SJSA1 (cell line): ENCODE results near the gene AGPAT2. TPM values are rescaled to one million over a fixed set of nuclear protein-coding genes. Genes with fewer than 3 reads are reported as not detected.

Source experiments
- DNase-seq, 2 experiments: peaks; one replicate each; pipeline ENCODE4 v3.0.0-alpha.2; 2015 to 2020; ENCODE audit warnings: low spot score in 2 of 2, low read depth in 1 of 2
- H3K27ac ChIP-seq: fragments of 250-450 bp; sonication (Bioruptor Pico); 2 replicates; pipeline ENCODE4 v1.5.1; 2020; ENCODE audit warnings: mild to moderate bottlenecking, moderate library complexity
- H3K27me3 ChIP-seq: fragments of 250-450 bp; sonication (Bioruptor Pico); replicated peaks from 2 replicates; pipeline ENCODE4 v1.5.1; 2020; ENCODE audit warnings: mild to moderate bottlenecking, moderate library complexity
- H3K36me3 ChIP-seq: fragments of 250-450 bp; sonication (Bioruptor Pico); 2 replicates; pipeline ENCODE4 v1.5.1; 2020; ENCODE audit warnings: mild to moderate bottlenecking
- H3K4me1 ChIP-seq: fragments of 250-450 bp; sonication (Bioruptor Pico); replicated peaks from 2 replicates; pipeline ENCODE4 v1.6.1; 2021; ENCODE audit warnings: mild to moderate bottlenecking
- H3K4me3 ChIP-seq: fragments of 250-450 bp; sonication (Bioruptor Pico); 2 replicates; pipeline ENCODE4 v1.5.1; 2020; ENCODE audit warnings: mild to moderate bottlenecking
- H3K9me3 ChIP-seq: fragments of 250-450 bp; sonication (Bioruptor Pico); replicated peaks from 2 replicates; pipeline ENCODE4 v1.5.1; 2020; ENCODE audit warnings: mild to moderate bottlenecking
- total RNA-seq: library from RNA; depleted of rRNA; stranded (reverse); fragments of >200 nt; shearing (Covaris generic); gene quantifications from 2 replicates; pipeline ENCODE4 v1.2.3, GENCODE V29; 2014

Gene AGPAT2
- total RNA-seq, 1 experiment from 2014 or later = 30.1 TPM

DNA sequence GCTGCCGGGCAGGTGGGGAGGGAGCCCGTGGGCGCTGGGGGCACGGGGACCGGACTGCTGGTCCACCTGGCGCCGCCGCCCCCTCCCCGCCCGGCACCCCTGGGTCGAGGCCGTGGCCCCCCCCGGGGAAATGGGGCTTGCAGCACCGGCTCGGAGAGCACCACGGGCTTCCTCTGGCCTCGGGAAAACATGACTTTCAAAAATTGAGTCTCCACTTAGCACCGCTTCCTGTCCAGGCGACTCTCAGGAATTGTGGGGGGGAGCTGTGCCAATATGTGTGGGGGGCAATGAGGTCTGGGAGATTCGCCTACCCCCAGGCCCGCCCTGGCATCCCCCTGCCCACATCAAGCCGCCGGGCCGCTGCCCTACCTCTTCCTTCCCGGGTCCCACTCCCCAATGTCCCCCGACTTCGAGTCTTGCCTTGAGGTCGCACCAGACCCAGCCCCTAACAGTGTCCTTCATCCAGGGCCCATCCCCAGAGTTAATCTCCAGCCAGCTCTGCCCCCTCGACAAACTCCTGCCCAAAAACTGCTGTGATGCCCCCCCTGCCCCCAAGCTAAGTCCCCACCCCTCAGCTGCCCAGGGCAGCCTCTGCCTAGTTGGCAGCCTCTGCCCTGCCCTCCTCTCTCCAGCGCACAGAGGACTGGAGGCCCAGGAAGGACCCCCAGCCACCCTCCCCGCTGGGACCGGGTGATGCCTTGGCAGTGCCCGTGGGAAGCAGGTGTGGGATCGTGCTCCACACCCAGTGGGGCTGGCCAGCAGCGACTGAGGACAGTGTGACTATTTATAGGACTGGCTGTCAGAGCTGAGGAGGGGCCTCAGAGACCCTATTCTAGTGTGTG is 20.7 kb downstream of the AGPAT2 start:
- Histone ChIP-seq H3K4me3 (no peak overlapping the region), H3K27me3 (peaks cover 72% of the 10 kb centered on the region), H3K36me3 (no peaks in the 10 kb centered on the region), H3K4me1 (peaks cover 7% of the 10 kb centered on the region), H3K27ac (no peak overlapping the region), H3K9me3 (no peaks in the 10 kb centered on the region)
- no peak for DNase-seq

DNA sequence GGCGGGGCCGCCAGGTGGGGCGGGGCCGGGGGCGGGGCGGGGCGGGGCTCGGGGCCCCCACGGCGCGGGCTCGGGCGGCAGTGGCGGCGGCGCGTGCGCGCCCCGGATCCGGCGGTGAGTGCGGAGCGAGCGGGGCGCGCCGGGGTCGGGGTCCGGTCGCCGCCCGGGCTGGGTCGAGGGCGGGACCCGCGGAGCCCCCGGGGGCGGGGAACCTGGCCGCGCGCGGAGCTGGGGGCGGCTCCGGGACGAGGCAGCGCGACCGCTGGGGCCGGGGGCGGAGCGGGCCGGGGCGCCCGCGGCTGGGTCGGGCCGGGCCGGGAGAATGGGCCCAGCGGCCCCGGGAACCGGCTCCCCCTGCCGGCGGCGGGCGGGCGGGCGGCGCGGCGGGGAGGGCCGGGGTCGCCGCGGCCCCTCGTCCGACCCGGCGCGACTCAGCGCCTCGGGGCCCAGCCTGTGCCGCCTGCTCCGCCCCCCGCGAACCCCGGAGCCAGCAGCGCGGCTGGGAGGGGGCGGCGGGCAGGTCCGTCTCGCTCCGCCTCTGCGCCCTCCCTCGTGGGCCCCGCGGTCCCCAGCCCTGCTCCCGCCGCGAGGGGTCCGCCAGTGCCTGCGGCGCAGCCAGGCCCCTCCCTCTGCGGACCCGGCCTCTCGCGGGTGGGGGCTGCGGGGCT is 21.4 kb downstream of the AGPAT2 start:
- Histone ChIP-seq H3K27me3 (peaks cover 72% of the 10 kb centered on the region), H3K9me3 (no peaks in the 10 kb centered on the region), H3K4me1 (peaks cover 7% of the 10 kb centered on the region), H3K4me3 (no peak overlapping the region), H3K36me3 (no peaks in the 10 kb centered on the region), H3K27ac (no peak overlapping the region)
- DNase-seq = no peak

DNA sequence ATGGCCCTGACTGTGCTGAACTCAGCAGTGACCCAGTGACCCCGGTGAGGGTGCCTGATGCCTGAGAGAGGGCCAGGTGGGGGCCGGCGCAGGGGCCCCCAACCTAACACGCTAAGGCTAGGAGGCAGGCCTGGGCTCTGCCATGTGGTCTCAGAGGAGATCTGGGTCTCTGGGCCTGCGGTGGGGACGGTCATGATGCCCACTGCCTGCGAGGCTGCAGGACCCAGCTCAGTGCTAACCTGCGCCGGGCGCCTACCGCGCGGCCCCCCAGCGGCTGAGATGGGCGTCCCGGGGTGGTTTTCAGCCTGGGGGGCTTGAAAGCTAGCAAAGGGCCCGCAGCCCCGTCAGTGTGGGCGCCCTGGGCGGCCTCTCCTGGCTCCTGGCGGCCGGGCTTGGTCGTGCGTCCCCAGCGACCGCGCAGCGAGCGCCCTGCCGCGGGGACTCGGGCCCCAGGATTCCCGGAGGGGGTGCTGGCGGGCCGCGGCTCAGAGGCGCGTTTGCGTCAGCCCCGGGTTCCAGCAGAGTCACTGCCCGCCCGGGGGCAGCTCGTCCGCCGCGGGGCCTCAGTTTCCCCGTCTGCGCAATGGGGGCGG is 22.1 kb downstream of the AGPAT2 start:
- Histone ChIP-seq H3K36me3 (no peaks in the 10 kb centered on the region), H3K27me3 (peaks cover 73% of the 10 kb centered on the region), H3K9me3 (no peaks in the 10 kb centered on the region), H3K4me1 (peaks cover 7% of the 10 kb centered on the region), H3K27ac (no peak overlapping the region), H3K4me3 (no peak overlapping the region)
- DNase-seq = no peak

DNA sequence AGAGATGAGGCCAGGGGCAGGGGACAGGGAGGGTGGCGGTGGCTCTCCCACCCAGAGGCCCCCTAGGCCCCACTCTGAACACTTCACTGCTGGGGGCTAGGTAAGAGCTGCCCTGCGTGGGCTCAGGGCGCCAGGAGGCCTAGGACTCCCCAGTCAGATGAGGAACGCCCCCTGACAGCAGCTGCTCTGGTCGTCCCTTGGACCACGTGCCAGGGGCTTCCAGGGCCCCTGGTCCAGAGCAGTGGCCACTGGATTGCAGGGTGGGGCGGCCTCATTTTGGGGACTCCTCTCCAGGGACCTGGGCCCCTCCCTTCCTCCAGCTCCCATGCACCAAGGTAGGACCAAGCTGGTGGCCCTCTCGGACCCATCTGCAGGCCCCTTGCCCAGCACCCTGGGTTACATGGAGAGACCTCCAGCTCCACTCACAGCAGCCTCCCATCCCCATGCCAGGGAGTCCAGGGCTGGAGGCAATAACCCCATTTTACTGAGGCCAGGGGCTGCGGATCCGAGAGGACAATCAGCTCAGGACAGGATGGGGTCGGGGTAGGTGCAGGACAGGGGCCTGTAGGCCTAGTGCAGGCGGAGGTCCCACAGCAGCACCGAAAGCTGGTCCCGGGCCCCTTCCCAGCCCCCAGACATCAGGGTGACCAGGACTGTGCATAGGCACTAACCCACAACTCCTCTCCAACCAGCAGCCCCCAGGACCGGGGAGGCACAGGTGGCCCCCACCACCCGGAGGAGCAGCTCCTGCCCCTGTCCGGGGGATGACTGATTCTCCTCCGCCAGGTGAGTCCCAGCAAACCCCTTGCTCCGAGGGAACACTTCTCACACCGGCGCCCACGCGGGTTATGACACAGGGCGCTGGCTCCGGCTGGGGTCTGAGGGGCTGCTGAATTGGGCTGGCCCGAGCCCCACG is 23.0 kb downstream of the AGPAT2 start:
- DNase-seq = no peak
- Histone ChIP-seq H3K4me1 (peaks cover 7% of the 10 kb centered on the region), H3K4me3 (no peak overlapping the region), H3K27me3 (peaks cover 69% of the 10 kb centered on the region), H3K27ac (no peak overlapping the region), H3K9me3 (no peaks in the 10 kb centered on the region), H3K36me3 (no peaks in the 10 kb centered on the region)

DNA sequence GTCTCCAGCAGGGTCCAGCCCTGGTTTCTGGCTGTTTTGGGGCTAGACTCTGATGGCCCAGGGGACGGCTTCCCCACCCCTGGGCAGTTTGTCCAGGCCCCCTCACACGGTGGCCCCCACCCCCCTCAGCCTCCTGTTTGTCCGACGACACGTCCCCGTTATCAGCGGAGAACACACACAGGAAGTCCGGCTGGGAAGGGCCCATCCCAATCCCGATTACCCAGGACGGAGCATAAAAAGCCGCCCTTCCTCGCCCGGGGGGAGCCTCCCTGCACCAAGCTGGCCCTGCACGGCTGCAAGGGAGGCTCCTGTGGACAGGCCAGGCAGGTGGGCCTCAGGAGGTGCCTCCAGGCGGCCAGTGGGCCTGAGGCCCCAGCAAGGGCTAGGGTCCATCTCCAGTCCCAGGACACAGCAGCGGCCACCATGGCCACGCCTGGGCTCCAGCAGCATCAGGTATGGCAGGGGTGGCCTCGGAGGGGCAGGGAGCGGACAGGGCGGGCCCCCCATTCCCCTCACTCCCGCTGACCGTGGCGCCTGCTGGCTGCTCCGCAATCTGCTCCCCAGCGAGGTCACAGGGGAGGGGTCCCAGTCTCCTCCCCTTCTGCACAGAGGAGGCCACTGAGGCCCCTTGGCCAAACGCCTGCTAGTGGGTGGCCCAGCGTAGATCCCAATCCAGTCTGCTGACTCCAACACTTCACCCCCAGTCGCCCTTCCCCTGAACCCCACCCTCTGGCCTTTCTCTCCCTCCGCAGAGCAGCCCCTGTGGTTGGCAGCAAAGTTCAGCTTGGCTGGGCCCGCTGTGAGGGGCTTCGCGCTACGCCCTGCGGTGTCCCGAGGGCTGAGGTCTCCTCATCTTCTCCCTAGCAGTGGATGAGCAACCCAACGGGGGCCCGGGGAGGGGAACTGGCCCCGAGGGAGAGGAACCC is 24.3 kb downstream of the AGPAT2 start, which contains the start of gene EGFL7:
TSS of gene EGFL7 (plus strand) at position 261 of the 926 bp plus-strand sequence. CDS start 5,367 bp downstream, outside the sequence.
- no peak within 1 kb of the TSS for H3K27ac ChIP-seq
- DNase-seq = no peak
- peaks cover 67% of the 10 kb centered on the region for H3K27me3 ChIP-seq
- H3K4me3 ChIP-seq = no peak within 1 kb of the TSS
- H3K4me1 ChIP-seq = peaks cover 7% of the 10 kb centered on the region
- no peaks in the 10 kb centered on the region for H3K9me3 ChIP-seq
- no peaks in the 10 kb centered on the region for H3K36me3 ChIP-seq

DNA sequence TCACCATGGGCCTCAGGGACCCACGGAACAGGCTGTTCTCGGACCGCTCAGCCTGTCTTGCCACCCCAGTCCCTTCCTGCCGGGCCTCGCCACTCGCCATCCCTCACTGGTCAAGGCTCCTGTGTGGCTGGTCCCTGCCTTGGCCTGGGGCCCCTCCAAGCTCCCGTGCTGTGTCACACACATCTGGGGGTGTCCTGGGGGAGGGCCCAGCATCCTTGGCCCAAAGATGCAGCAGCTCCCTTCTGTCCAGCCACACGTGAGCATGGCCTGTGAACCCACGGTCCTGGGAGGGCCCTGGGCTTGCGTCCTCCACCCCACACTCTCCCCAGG is 25.0 kb downstream of the AGPAT2 start:
- Histone ChIP-seq H3K27me3 (peaks cover 62% of the 10 kb centered on the region), H3K9me3 (no peaks in the 10 kb centered on the region), H3K4me3 (no peak overlapping the region), H3K36me3 (no peaks in the 10 kb centered on the region), H3K27ac (no peak overlapping the region), H3K4me1 (peaks cover 7% of the 10 kb centered on the region)
- no peak for DNase-seq

DNA sequence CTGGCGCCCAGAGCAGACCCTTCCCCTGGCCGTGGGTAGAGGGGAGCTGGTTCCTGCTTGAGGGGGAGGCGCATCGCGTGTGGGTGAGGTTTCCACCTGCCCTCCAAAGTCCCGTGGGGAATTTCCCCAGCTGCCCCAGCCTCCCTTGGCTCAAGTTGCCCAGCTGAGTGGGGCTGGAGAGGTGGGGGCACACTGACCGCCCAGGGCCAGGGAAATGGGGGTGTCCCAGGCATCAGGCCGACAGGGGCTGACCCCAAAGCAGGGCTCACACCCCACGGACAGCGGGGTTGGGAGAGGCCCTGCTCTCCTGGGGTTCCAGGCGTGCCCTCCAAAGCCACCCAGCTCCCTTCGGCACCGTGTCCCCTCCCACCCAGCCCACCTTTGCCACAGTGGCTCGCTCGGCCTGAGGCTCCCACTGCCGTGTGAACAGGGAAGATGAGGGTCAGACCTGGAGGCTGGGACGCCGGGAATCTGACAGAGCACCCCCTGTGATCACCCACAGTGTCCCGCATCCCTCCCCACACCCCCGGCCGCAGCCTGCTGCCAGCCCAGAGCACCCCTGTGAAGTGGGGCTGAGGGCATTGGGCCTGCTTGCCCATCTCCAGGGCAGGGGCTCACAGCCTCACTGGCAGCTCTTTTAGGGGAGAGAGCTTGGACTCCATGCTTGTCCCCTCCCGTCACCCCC is 25.5 kb downstream of the AGPAT2 start:
- H3K36me3 ChIP-seq = no peaks in the 10 kb centered on the region
- no peak for DNase-seq
- no peak overlapping the region for H3K4me3 ChIP-seq

DNA sequence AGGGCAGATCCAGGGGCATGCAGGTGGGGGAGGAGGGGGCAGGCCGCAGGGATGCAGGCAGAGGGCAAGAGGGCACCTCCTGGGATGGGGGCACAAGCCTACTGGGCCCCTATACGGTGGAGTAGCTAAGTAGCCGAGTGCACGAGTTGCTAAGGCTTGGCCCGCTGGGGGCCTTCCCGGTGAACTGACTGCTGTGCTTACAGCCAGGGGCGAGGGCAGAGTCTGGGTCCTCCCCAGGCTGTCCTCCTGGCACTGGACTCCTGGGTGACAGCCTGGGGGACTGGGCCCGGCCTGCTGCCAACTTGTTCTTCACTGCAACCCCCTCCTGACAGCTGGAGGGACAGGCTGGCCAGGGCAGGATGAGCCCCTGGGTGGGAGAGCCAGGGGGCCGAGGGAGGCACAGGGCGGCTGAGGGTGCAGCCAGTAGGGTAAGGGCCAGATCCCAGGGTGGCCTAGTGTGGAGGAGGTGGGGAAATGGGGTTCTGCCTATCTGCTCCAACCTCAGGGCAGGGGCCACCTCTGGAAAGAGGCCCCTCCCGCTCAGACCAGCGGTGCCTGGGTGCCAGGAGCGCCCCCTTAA is 26.2 kb downstream of the AGPAT2 start:
- H3K27ac ChIP-seq = no peak overlapping the region
- peaks cover 60% of the 10 kb centered on the region for H3K27me3 ChIP-seq
- peaks cover 5% of the 10 kb centered on the region for H3K4me1 ChIP-seq
- no peak for DNase-seq
- no peaks in the 10 kb centered on the region for H3K36me3 ChIP-seq
- H3K4me3 ChIP-seq = no peak overlapping the region
- no peaks in the 10 kb centered on the region for H3K9me3 ChIP-seq

More for the DNA sequence above, 25.5 kb downstream of the AGPAT2 start:
- H3K27me3 ChIP-seq = peaks cover 62% of the 10 kb centered on the region
- H3K4me1 ChIP-seq = peaks cover 7% of the 10 kb centered on the region
- H3K9me3 ChIP-seq = no peaks in the 10 kb centered on the region
- H3K27ac ChIP-seq = no peak overlapping the region

DNA sequence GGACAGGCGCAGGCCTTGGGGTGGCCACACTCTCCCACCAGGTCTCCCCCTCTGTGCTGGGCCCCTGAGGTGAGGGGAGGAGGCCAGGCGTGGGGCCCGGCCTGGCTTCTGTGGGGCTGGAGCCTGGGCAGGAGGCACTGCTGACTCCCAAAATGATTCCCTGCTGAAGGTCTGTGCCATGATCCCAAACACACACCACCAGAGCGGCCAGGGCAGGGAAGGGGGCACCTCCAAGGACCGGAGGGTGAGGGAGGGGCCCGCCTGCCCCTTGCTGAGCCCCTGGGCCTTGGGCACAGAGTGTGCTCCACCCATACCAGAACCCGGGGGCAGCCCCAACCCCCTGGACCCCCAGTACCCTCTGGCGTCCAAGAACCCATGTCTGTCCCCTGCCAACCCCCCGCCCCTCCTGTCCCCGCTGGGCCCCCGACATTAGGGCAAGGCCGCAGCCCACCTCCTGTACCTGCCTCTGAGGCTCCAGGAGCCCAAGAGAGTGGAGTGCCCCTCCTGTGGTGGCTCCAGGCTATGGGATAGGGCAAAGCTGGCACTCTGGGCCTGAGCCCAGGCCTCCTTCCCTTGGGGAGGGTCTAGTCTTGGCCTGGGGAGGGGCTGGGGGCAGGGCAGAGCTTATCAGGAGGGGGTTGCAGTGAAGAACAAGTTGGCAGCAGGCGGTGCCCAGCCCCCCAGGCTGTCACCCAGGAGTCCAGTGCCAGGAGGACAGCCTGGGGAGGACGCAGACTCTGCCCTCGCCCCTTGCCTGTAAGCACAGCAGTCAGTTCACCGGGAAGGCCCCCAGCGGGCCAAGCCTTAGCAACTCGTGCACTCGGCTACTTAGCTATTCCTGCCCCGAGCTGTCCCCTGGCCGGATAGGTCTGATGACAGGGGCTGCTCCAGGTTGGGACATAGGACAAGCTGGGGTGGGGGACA is 27.1 kb downstream of the AGPAT2 start:
- Histone ChIP-seq H3K9me3 (no peaks in the 10 kb centered on the region), H3K4me3 (no peak overlapping the region), H3K4me1 (peaks cover under 1% of the 10 kb centered on the region; the same call in 1 of the 2 replicates), H3K36me3 (no peaks in the 10 kb centered on the region), H3K27ac (no peak overlapping the region), H3K27me3 (peaks cover 62% of the 10 kb centered on the region)
- no peak for DNase-seq

DNA sequence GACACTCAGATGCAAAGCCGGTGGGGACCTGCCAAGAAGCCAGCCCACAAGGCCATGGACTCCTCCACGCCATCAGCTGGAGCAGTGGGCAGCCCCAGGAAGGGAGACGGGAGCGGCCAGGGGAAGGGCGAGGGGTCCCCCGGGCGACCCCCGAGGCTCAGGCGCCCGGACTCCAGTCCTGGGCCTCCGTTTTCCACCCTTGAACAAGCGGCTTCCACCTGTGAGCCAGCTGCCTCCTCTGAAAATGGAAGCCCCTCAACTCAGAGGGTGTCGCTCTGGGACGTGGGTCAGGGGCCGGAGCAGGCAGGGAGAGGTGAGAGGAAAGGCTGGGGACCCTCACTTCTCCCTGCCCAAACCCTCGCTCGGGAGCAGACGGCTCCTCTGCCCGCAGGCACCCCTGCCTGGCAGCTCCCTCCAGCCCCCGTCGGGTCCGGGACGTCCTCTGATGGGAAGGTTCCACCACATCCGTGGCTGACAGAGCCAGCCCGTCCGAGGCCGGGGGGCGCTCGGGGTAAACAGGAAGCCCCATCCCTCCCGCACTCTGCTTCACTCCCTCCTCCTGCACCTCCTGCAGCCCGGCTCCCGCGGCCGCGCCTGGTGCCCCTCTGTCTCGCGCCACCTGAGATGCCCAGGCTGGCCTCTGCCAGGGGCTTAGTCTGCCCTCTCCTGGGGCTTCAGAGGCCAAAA is 28.3 kb downstream of the AGPAT2 start:
- Histone ChIP-seq H3K4me1 (no peaks in the 10 kb centered on the region), H3K27ac (no peak overlapping the region), H3K4me3 (no peak overlapping the region), H3K36me3 (no peaks in the 10 kb centered on the region), H3K27me3 (peaks cover 53% of the 10 kb centered on the region), H3K9me3 (no peaks in the 10 kb centered on the region)
- DNase-seq = no peak
